HUDEP-2 (cell line): ENCODE measurements around the gene LRIT2.

ENCODE experiments used
- DNase-seq, 76 experiments: peaks; one replicate each; lab custom pipeline; 2025; ENCODE audit not compliant: unreplicated experiment in 76 of 76; lab: John Stamatoyannopoulos, UW

LRIT2 gene

GRCh38 chr10:84243759-84244158 is 18.4 kb upstream of the LRIT2 start:
- DNase-seq = no peak

- DNase-seq = no peak
Observed at GRCh38 chr10:84241185-84241790, 15.9 kb upstream of the LRIT2 start, which contains the start of gene LRIT1. Gene LRIT1, minus strand, starts transcription at chr10:84241546. Its CDS starts 107 bp downstream, at chr10:84241439.

GRCh38 chr10:84238909-84239308 is 13.6 kb upstream of the LRIT2 start:
- DNase-seq = no peak

GRCh38 chr10:84237199-84238051 is 12.1 kb upstream of the LRIT2 start:
- no peak for DNase-seq

GRCh38 chr10:84236807-84237198 is 11.5 kb upstream of the LRIT2 start:
- DNase-seq = no peak

GRCh38 chr10:84235096-84235495 is 9.8 kb upstream of the LRIT2 start:
- DNase-seq = no peak

GRCh38 chr10:84234479-84234878 is 9.1 kb upstream of the LRIT2 start:
- DNase-seq = no peak

GRCh38 chr10:84233940-84234339 is 8.6 kb upstream of the LRIT2 start:
- DNase-seq = no peak

- DNase-seq = no peak
Observed at GRCh38 chr10:84232376-84232775, 7.0 kb upstream of the LRIT2 start.

- no peak for DNase-seq
Observed at GRCh38 chr10:84230359-84230758, 5.0 kb upstream of the LRIT2 start.

GRCh38 chr10:84227810-84228209 is 2.5 kb upstream of the LRIT2 start:
- no peak for DNase-seq

- DNase-seq = no peak
Observed at GRCh38 chr10:84226616-84227015, 1.3 kb upstream of the LRIT2 start.

GRCh38 chr10:84224411-84225028 is 824 bp downstream of the LRIT2 start:
- DNase-seq = peak in 1 of 76 experiments; percentile 9

GRCh38 chr10:84221916-84222315 is 3.4 kb downstream of the LRIT2 start:
- no peak for DNase-seq

GRCh38 chr10:84217746-84218145 is 7.6 kb downstream of the LRIT2 start:
- DNase-seq = no peak

- DNase-seq = no peak
Observed at GRCh38 chr10:84216834-84217233, 8.5 kb downstream of the LRIT2 start.

- DNase-seq = peak in 47 of 76 experiments; percentile 3 to 57 (median 30)
Observed at GRCh38 chr10:84214612-84215235, 10.6 kb downstream of the LRIT2 start.

GRCh38 chr10:84214046-84214572 is 11.2 kb downstream of the LRIT2 start:
- no peak for DNase-seq

- no peak for DNase-seq
Observed at GRCh38 chr10:84213076-84213475, 12.3 kb downstream of the LRIT2 start.

- DNase-seq = no peak
Observed at GRCh38 chr10:84212014-84212413, 13.3 kb downstream of the LRIT2 start.

GRCh38 chr10:84211566-84211965 is 13.8 kb downstream of the LRIT2 start:
- no peak for DNase-seq
